ENCODE results near the gene DRC1. TPM values are rescaled to one million over a fixed set of nuclear protein-coding genes. Genes with fewer than 3 reads are reported as not detected.

Gene DRC1
- total and polyA plus RNA-seq, 2 of the 4 experiments (the other 2 are of a cell fraction): 0.18 TPM; not detected in 1

DNA sequence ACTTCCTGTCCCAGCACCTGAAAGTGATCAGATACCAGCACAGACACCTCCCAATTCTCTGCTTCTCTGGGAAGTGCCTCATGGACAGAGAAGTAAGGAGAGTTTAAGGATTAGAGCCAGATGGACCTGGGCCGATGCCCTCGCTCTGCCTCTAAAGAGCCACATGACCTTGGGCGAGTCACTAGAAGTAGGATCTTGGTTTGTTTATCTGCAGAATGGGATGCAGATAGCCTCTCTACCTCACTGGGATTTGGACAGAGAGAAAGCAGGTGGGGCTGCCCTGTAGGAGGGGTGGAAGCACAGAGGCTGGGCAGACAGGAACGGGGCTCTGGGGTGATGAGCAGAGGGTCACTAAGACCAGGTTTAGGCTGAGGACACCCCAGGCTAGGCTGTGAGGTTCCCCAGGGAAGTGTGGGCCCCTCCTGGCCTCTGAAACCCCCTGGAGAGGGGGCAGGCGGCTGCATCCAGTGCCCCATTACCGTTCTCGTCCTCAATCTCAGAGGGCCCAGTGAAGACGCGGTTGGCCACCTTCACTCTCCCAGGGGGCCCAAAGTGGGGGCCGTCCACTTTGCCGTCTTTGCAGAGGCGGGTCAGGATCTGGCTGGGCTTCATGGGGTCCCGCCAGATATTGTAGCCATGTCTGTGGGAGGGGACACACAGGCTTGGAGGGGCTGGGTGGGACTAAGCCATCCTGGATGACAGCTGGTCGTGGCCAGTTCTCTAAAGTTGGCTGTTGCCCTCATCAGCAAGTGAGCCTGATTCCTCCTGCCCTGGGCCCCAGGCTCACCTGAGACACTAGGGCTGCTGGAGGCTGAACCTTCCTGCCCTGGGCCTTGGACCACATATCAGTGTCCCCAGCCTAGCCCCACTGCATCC is 62.9 kb downstream of the DRC1 start:
- in situ Hi-C loops (cut with MboI; ENCODE audit: low sequenced_read_pairs): no loop called here

More for the DNA sequence above, 62.9 kb downstream of the DRC1 start:
- dilution Hi-C loops (cut with HindIII; ENCODE audit: low sequenced_read_pairs, unreplicated experiment) (no loop called here), intact Hi-C loops (cut with micrococcal nuclease) (loop anchor here (5.0 to 10.0 kb wide), 2 partner anchors 140 to 222 kb away; partner anchors contain the start of genes HADHA and HADHB)
- no peak overlapping the region for H4K91ac ChIP-seq (ENCODE audit: insufficient read depth, low read depth, low read length)
- H3K4ac ChIP-seq (ENCODE audit: low read depth, low read length): no peak overlapping the region
- no peak overlapping the region for H4K5ac ChIP-seq (ENCODE audit: low read depth, low read length)
- no peak overlapping the region for H3K14ac ChIP-seq (replicated peaks; ENCODE audit: low read depth, low read length)
- no peak overlapping the region for H2BK15ac ChIP-seq (ENCODE audit: low read depth, low read length)
- no TSS peak for BruUV-seq (replicated peaks)
- no peak overlapping the region for H4K8ac ChIP-seq (ENCODE audit: low read depth in 2 of 2, low read length in 2 of 2)
- H3K4me2 ChIP-seq (ENCODE audit: low read depth, low read length): no peak overlapping the region
- ATAC-seq (ENCODE audit: low read depth) (no peak), DNase-seq (no peak)
- no peaks in the 10 kb centered on the region for H3K36me3 ChIP-seq (ENCODE audit: control insufficient read depth, insufficient read depth, low read length)
- no peak overlapping the region for H2BK20ac ChIP-seq (ENCODE audit: low read depth, low read length)
- H3K56ac ChIP-seq (ENCODE audit: extremely low read depth, insufficient read depth, low read length): no peak overlapping the region
- no peak overlapping the region for H3K23ac ChIP-seq (ENCODE audit: low read depth, low read length)
- no peaks in the 10 kb centered on the region for H3K79me1 ChIP-seq (ENCODE audit: low read depth in 1 of 2, low read length in 2 of 2)
- no peak overlapping the region for H2BK120ac ChIP-seq (ENCODE audit: low read depth, low read length)
- whole genome bisulfite sequencing, 2 experiments (ENCODE audit: extremely low coverage in 2 of 2, insufficient read length in 1 of 2): no CpG with 5 or more reads among the region's 14 CpGs
- no peak overlapping the region for H3K4me3 ChIP-seq (ENCODE audit: insufficient read depth, low read depth, low read length)
- H3K9ac ChIP-seq (ENCODE audit: low read depth, low read length): no peak overlapping the region
- no peak for TF ChIP-seq SMC3 (IDR thresholded peaks at IDR 0.05; ENCODE audit: low read depth, low read length)
- TF ChIP-seq BHLHE40 (IDR thresholded peaks at IDR 0.05; ENCODE audit: low read depth, low read length): no peak
- TF ChIP-seq MXI1 (IDR thresholded peaks at IDR 0.05; ENCODE audit: borderline replicate concordance, low read depth, low read length): no peak
- no peak for TF ChIP-seq FOS (IDR thresholded peaks at IDR 0.05; ENCODE audit: low read depth, low read length)
- TF ChIP-seq NFE2L2 (IDR thresholded peaks at IDR 0.05; ENCODE audit: low read depth, low read length): no peak
- TF ChIP-seq RAD21 (IDR thresholded peaks at IDR 0.05; ENCODE audit: low read length): no peak
- no peak for TF ChIP-seq MAFK (IDR thresholded peaks at IDR 0.05; ENCODE audit: low read depth, low read length)
- TF ChIP-seq, protein P1, sequence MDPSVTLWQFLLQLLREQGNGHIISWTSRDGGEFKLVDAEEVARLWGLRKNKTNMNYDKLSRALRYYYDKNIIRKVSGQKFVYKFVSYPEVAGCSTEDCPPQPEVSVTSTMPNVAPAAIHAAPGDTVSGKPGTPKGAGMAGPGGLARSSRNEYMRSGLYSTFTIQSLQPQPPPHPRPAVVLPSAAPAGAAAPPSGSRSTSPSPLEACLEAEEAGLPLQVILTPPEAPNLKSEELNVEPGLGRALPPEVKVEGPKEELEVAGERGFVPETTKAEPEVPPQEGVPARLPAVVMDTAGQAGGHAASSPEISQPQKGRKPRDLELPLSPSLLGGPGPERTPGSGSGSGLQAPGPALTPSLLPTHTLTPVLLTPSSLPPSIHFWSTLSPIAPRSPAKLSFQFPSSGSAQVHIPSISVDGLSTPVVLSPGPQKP (IDR thresholded peaks at IDR 0.05; ENCODE audit: borderline replicate concordance, low read depth, low read length): no peak
- no peak for TF ChIP-seq MAZ (IDR thresholded peaks at IDR 0.05; ENCODE audit: borderline replicate concordance, low read depth, low read length)
- TF ChIP-seq POLR2A (IDR thresholded peaks at IDR 0.05; ENCODE audit: low read depth, low read length): no peak
- no peak overlapping the region for H3K18ac ChIP-seq (ENCODE audit: low read depth, low read length)
- H3K9me3 ChIP-seq (ENCODE audit: control insufficient read depth, insufficient read depth, low read length): peaks cover 5% of the 10 kb centered on the region
- H3K27me3 ChIP-seq (ENCODE audit: control insufficient read depth, insufficient read depth, low read length): no peaks in the 10 kb centered on the region; the same call in 1 of the 2 replicates
- no peak overlapping the region for H2AFZ ChIP-seq (replicated peaks; ENCODE audit: low read length, poor library complexity)
- no peak overlapping the region for H2AK5ac ChIP-seq (ENCODE audit: low read depth, low read length)
- no peaks in the 10 kb centered on the region for H3K9me1 ChIP-seq (ENCODE audit: insufficient read depth, low read length)
- no peaks in the 10 kb centered on the region for H3K4me1 ChIP-seq (ENCODE audit: control insufficient read depth, insufficient read depth, low read length)
- ChIA-PET CTCF (no interaction called here), POLR2A (ENCODE audit: unreplicated experiment) (no interaction called here)
- H3K27ac ChIP-seq (ENCODE audit: insufficient read depth, low read length): no peak overlapping the region
- no peaks in the 10 kb centered on the region for H4K20me1 ChIP-seq (ENCODE audit: insufficient read depth, low read length)
- no peak overlapping the region for H2BK5ac ChIP-seq (ENCODE audit: low read depth, low read length, poor library complexity, severe bottlenecking)
- no peak overlapping the region for H2AK9ac ChIP-seq (replicated peaks; ENCODE audit: low read depth, low read length, poor library complexity)
